Measurements from ENCODE around the gene GLT6D1.

- no peak for TF ChIP-seq CTCF (IDR thresholded peaks at IDR 0.05; ENCODE audit: insufficient read depth, low read length)
- no peak for TF ChIP-seq POLR2AphosphoS5 (IDR thresholded peaks at IDR 0.05; ENCODE audit: low read depth)
- TF ChIP-seq REST (IDR thresholded peaks at IDR 0.05; ENCODE audit: insufficient replicate concordance, low read depth), result no peak
Observed at GRCh38 chr9:135616619-135617537, 22.5 kb downstream of the GLT6D1 start.
